Stimulated activated CD4-positive, alpha-beta T cell treated with anti-CD3 and anti-CD28 coated beads, Interleukin-12 subunit alpha, Interleukin-12 subunit beta, amount 100 ng/mL, for 24 hours (primary cell): ENCODE measurements around the gene TNS1.
"Not testable (repeated sequence)": the region's sequence is repeated elsewhere in the genome, so short reads cannot be mapped to it uniquely, and the experiment has no call there.

Experiments used
- DNase-seq, 2 experiments: peaks; one replicate each; pipeline ENCODE4 v3.0.0-alpha.2; 2020; ENCODE audit warnings: low read depth in 2 of 2

Gene TNS1

GRCh38 chr2:218029366-218030360 is 26.9 kb upstream of the TNS1 start:
- no peak for DNase-seq

DNA sequence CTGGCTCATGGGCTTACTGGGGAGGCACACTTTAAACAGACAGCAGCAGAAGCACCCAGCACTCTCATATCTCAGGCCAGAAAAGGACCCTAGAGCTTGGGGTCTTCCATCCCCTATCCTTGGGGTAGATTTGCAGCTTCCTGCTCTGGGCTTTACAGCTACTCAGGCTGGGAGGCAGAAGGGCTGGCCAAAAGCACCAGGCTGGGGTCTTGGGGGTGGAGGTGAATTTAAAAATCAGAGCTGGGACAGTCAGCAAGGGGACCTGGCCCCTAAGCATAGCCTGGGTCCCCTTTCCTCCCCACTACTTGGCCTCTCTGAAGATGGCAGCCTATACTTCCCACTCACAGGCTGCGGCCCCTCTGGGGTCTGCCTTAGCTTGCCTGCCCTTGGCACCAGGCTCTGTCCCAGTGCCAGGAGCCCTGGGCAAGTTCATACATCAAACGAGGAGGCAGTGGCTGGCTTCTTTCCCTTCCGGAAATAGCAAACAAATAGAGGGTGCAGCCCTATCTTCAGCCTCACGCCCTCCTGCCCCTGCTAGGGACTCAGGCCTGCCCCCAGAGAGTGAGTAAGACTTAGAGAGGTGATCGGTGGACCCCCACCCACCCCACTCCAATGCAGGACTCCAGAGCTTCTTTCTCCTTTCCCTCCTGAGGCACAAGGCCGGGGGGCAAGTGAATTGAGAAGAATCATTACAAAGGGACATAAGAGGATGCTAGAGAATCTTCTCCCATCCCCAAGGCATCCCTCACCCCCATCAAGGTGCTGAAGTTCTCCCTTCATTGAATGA is 26.0 kb upstream of the TNS1 start:
- no peak for DNase-seq

- DNase-seq: no peak
These were observed 25.3 kb upstream of the TNS1 start for GRCh38 chr2:218028189-218028495.

DNA sequence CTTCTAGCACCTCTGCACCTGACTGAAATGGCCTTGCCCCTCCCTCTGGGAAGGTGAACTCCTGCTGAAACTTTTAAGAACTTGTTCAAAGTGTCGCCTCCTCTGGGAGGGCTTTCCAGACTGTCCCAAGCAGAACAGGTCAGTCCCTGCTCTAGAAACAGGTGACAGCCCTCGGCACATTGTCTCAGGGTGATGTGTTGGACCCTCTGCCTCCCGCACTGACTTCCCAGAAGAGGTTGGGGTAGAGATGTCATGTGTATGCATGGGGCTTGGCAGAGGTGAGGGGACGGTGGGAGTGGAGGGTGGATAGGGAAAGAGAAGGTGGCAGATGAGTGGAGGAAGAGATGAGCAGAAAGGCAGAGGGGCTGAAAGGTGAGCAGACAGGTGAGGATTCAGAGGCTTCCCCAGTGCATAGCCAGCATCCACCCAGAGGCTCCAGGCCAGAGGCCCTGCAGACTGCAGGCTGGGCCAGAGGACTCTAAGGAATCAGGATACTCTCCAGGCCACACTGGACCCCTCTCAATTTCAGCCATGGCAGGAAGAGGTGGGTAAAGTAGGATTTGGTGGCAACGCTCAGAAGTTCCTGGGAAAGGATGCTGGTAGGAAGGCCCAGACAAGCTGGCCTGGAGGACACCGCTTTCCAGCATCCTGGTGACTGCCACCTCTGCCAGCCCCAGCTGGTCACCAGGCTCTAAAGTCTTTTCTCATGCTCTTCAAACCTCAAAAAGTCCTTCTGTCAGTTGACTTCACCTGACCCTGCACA is 24.8 kb upstream of the TNS1 start:
- DNase-seq: no peak

- no peak for DNase-seq
These were observed 24.1 kb upstream of the TNS1 start for GRCh38 chr2:218026676-218027425.

DNA sequence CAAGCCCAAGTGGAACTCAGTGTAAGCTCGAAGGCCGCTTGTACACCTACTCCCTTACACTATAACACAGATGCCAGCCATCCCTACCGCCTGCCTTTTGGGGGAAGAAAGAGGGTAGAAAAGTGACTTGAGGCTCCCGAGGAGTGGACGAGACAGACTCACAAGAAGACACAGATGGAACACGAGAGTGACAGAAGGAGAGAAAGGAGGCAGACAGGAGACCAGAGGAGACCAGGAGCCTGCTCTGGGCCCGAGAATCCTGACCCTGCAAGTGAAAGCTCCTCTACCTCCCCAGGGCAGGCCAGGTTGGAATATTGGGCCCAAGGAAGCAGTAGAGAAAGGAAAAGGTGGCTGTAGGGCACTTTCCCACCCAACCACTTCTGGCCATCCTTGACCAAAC is 23.4 kb upstream of the TNS1 start:
- no peak for DNase-seq

DNA sequence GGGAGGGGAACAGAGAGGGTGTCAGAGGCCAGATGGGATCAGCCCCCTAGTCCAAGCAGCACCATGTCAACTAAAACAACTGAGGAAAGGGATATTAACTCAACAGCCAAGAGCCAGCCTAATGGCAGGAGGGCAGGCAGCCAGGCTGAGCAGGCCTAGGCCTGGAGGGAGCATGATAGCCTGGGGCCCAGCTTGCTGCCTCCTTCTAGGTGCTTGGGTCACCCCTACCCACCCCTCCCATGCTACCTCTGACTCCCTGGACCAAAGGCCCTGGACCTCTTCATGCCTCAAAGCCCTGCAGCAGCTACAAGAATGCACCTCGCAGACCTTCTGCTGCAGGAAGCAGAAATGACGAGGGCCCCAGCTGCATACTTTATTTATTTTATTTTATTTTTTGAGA is 22.1 kb upstream of the TNS1 start:
- DNase-seq: no peak

- no peak for DNase-seq
These were observed 21.5 kb upstream of the TNS1 start for GRCh38 chr2:218024336-218024735.

- no peak for DNase-seq
These were observed 20.8 kb upstream of the TNS1 start for GRCh38 chr2:218023636-218024035.

- no peak for DNase-seq
These were observed 20.2 kb upstream of the TNS1 start for GRCh38 chr2:218022851-218023530.

DNA sequence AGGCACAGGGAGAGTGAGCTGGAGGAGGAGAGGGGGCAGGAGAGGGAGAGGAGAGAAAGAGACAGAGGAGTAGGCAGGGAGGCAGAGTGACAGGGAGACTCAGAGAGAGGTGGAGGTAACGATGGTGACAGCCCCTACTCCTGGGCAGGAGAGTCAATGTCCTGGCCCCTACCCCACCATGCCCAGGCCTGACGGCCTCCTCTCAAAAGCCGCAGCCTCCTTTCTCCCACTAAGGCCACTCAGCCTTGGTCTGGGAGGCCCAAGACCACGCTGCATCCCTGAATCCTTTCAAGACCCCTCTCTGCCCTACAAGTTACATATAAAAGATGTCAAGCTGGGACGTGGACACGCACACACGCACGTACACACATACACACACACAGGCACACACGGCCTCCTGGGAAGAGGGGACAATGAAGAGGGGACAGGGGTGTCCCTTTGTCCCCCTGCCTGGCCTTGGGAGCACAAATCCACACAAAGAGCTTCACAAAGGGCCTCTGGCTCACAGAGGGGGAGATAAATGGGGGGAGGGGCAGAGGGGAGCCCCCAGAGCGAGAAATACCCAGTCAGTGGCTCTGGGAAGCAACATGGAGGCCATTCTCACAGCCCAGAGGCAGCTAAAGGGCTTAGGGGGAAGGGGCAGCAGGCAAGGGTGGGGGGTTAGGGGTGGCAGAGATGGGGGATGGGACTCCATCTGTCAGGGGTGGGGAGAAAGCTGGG is 19.5 kb upstream of the TNS1 start:
- no peak for DNase-seq

- DNase-seq: no peak
These were observed 18.8 kb upstream of the TNS1 start for GRCh38 chr2:218021536-218022071.

DNA sequence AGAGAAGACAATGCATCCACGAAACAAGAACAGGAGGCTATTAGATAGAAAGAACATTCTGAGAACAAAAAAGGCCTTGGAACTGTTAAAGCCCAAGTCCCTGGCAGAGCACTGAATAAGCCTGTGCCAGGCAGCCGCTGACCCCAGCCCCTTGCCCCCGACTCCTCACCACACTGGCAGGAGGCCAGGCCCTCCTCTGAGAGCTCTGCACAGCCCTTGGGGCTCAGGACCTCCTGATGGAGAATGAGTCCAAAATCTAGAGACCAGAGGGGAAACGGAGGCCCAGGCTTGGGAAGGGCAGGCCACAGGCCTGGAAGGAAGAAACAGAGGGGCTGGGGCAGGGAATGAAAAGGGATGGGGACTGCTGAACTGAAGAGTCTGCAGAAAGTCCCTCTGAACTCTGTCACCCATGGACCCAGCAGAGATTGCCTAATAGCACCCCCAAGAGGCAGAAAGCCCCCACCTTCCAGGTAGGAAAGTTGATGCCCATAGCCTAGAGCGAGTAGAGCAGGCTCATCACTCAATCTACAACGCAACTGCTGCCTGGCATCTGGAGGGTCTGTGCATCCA is 18.3 kb upstream of the TNS1 start:
- DNase-seq: no peak

DNA sequence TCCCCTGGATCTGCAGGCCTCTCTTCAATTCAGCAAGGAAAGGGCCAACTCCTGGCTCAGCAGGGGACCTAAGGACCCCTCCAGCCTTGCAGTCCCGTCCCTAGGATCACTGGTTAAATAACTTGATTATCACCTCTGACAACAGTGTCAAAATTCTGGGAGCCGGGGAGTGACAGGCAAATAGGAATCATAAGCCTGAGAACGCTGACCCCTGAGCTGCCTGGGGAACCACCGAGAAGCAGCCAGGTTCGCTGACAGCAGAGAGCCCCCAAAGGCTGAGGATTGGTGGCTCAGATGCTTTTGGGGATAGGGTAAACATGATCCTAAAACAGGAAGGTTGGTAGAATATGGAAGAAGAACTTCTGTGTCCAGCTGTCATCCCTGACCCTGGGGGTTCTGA is 17.5 kb upstream of the TNS1 start:
- DNase-seq: no peak

DNA sequence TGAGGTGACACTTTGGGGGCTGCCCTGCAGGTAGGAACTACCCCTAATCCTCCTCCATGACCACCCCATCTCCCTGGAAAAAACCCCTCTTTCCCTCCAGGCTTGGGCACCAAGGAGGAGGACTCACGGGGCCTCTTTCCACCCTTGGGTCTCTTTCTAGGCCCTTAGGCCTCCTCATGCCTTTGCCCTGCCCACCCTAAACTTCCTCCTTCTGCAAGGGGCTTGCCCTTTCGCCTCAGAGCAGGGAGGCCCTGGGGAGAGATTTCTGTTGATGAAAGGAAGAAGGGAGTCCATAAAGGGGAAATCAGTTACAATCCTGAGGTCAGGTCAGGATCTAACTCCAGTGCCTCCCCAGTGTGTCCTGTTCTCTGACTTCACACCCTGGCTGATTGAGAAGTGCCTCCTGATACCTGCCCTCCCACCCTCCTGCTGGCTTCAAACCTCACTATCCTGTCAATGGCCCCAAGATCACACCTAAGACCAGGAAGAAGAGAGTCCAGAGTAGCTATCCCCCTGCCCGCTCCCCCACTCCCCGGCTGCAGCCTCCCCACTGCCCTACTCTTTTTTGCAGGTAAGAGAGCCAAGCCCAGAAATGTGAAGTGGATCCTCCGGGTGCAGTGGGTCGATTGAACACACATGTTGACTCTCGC is 16.7 kb upstream of the TNS1 start:
- no peak for DNase-seq

DNA sequence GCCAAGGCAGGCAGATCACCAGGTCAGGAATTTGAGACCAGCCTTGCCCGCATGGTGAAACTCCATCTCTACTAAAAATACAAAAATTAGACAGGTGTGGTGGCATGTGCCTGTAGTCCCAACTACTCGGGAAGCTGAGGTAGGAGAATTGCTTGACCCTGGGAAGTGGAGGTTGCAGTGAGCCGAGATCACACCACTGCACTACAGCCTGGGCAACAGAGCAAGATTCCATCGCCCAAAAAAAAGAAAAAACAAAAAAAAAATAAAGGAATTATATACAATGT is 16.0 kb upstream of the TNS1 start:
- not testable (repeated sequence) for DNase-seq

GRCh38 chr2:218017211-218018053 is 14.6 kb upstream of the TNS1 start:
- no peak for DNase-seq

- DNase-seq: no peak
These were observed 14.0 kb upstream of the TNS1 start for GRCh38 chr2:218016810-218017209.
